ENCODE measurements around the gene CRAMP1. TPM values are rescaled to one million over a fixed set of nuclear protein-coding genes. Genes with fewer than 3 reads are reported as not detected.
A peak's percentile ranks its signal among the peaks of the same experiment; 100 is the strongest.

The CRAMP1 gene
- total RNA-seq, 2 donors from 2014 or later: 22.8 to 28.6 TPM

GRCh38 chr16:1674751-1675664, 62.8 kb downstream of the CRAMP1 start:
- no peaks in the 10 kb centered on the region for H3K9me3 ChIP-seq (ENCODE audit: control insufficient read depth, low read length, poor library complexity, severe bottlenecking)
- Mint-ChIP-seq H3K4me1 (peaks cover 20% of the 10 kb centered on the region), H3K27me3 (no peaks in the 10 kb centered on the region), H3K36me3 (ENCODE audit: low read depth) (peaks cover 5% of the 10 kb centered on the region), H3K4me3 (peak overlapping the region; percentile 31), H3K27ac (no peak overlapping the region)
- DNase-seq (no peak), ATAC-seq (no peak)

GRCh38 chr16:1676661-1677060, 64.5 kb downstream of the CRAMP1 start:
- ATAC-seq (no peak), DNase-seq (no peak)
- peaks cover 24% of the 10 kb centered on the region for H3K4me1 Mint-ChIP-seq
- peaks cover 5% of the 10 kb centered on the region for H3K36me3 Mint-ChIP-seq (ENCODE audit: low read depth)
- H3K9me3 ChIP-seq (ENCODE audit: control insufficient read depth, low read length, poor library complexity, severe bottlenecking): no peaks in the 10 kb centered on the region
- no peaks in the 10 kb centered on the region for H3K27me3 Mint-ChIP-seq
- H3K4me3 Mint-ChIP-seq: no peak overlapping the region
- peak overlapping the region; percentile 77 for H3K27ac Mint-ChIP-seq

GRCh38 chr16:1677339-1677738, 65.2 kb downstream of the CRAMP1 start:
- H3K27me3 Mint-ChIP-seq: no peaks in the 10 kb centered on the region
- ATAC-seq: no peak
- H3K27ac Mint-ChIP-seq: peak overlapping the region; percentile 77
- DNase-seq: no peak
- H3K36me3 Mint-ChIP-seq (ENCODE audit: low read depth): peaks cover 5% of the 10 kb centered on the region
- H3K9me3 ChIP-seq (ENCODE audit: control insufficient read depth, low read length, poor library complexity, severe bottlenecking): no peaks in the 10 kb centered on the region
- H3K4me1 Mint-ChIP-seq: peaks cover 24% of the 10 kb centered on the region
- peak overlapping the region; percentile 70 for H3K4me3 Mint-ChIP-seq

- peak; percentile 91 to 93 (median 92) for DNase-seq
- Mint-ChIP-seq H3K36me3 (ENCODE audit: low read depth) (peaks cover under 1% of the 10 kb centered on the region), H3K4me1 (peaks cover 24% of the 10 kb centered on the region), H3K27ac (peak within 1 kb of the TSS; percentile 87), H3K27me3 (no peaks in the 10 kb centered on the region), H3K4me3 (peak within 1 kb of the TSS; percentile 92)
- no peaks in the 10 kb centered on the region for H3K9me3 ChIP-seq (ENCODE audit: control insufficient read depth, low read length, poor library complexity, severe bottlenecking)
- ATAC-seq: peak; percentile 98
These were observed 65.9 kb downstream of the CRAMP1 start, which contains the start of gene JPT2 for GRCh38 chr16:1677942-1678499. JPT2 (plus strand) TSS chr16:1678279; CDS start chr16:1678313, 34 bp downstream.

GRCh38 chr16:1678500-1679098, 66.4 kb downstream of the CRAMP1 start:
- no peaks in the 10 kb centered on the region for H3K9me3 ChIP-seq (ENCODE audit: control insufficient read depth, low read length, poor library complexity, severe bottlenecking)
- ATAC-seq (peak; percentile 40), DNase-seq (peak; percentile 31 to 45 (median 42))
- H3K27me3 Mint-ChIP-seq: no peaks in the 10 kb centered on the region
- peak overlapping the region; percentile 92 for H3K4me3 Mint-ChIP-seq
- no peaks in the 10 kb centered on the region for H3K36me3 Mint-ChIP-seq (ENCODE audit: low read depth)
- H3K4me1 Mint-ChIP-seq: peaks cover 21% of the 10 kb centered on the region
- H3K27ac Mint-ChIP-seq: peak overlapping the region; percentile 87

GRCh38 chr16:1680361-1680760, 68.2 kb downstream of the CRAMP1 start:
- no peak for DNase-seq
- Mint-ChIP-seq H3K4me1 (peaks cover 20% of the 10 kb centered on the region), H3K27me3 (no peaks in the 10 kb centered on the region), H3K27ac (peak overlapping the region; percentile 87), H3K36me3 (ENCODE audit: low read depth) (no peaks in the 10 kb centered on the region), H3K4me3 (no peak overlapping the region)
- H3K9me3 ChIP-seq (ENCODE audit: control insufficient read depth, low read length, poor library complexity, severe bottlenecking): no peaks in the 10 kb centered on the region
- ATAC-seq: no peak

- H3K9me3 ChIP-seq (ENCODE audit: control insufficient read depth, low read length, poor library complexity, severe bottlenecking): no peaks in the 10 kb centered on the region
- no peaks in the 10 kb centered on the region for H3K27me3 Mint-ChIP-seq
- no peak overlapping the region for H3K4me3 Mint-ChIP-seq
- peaks cover 20% of the 10 kb centered on the region for H3K4me1 Mint-ChIP-seq
- H3K27ac Mint-ChIP-seq: peak overlapping the region; percentile 56
- H3K36me3 Mint-ChIP-seq (ENCODE audit: low read depth): no peaks in the 10 kb centered on the region
- no peak for ATAC-seq
- no peak for DNase-seq
These were observed 68.9 kb downstream of the CRAMP1 start for GRCh38 chr16:1681032-1681431.

GRCh38 chr16:1687427-1688316, 75.5 kb downstream of the CRAMP1 start:
- ATAC-seq: no peak
- no peak overlapping the region for H3K27ac Mint-ChIP-seq
- no peak overlapping the region for H3K4me3 Mint-ChIP-seq
- H3K36me3 Mint-ChIP-seq (ENCODE audit: low read depth): no peaks in the 10 kb centered on the region
- peaks cover 4% of the 10 kb centered on the region for H3K4me1 Mint-ChIP-seq
- no peak for DNase-seq
- no peaks in the 10 kb centered on the region for H3K27me3 Mint-ChIP-seq
- H3K9me3 ChIP-seq (ENCODE audit: control insufficient read depth, low read length, poor library complexity, severe bottlenecking): no peaks in the 10 kb centered on the region

GRCh38 chr16:1688807-1689560, 76.8 kb downstream of the CRAMP1 start:
- no peaks in the 10 kb centered on the region for H3K9me3 ChIP-seq (ENCODE audit: control insufficient read depth, low read length, poor library complexity, severe bottlenecking)
- DNase-seq (no peak), ATAC-seq (no peak)
- peaks cover 4% of the 10 kb centered on the region for H3K4me1 Mint-ChIP-seq
- H3K27ac Mint-ChIP-seq: no peak overlapping the region
- no peak overlapping the region for H3K4me3 Mint-ChIP-seq
- no peaks in the 10 kb centered on the region for H3K27me3 Mint-ChIP-seq
- H3K36me3 Mint-ChIP-seq (ENCODE audit: low read depth): no peaks in the 10 kb centered on the region

GRCh38 chr16:1689853-1690252, 77.7 kb downstream of the CRAMP1 start:
- Mint-ChIP-seq H3K4me3 (no peak overlapping the region), H3K27ac (peak overlapping the region; percentile 3), H3K27me3 (no peaks in the 10 kb centered on the region), H3K36me3 (ENCODE audit: low read depth) (no peaks in the 10 kb centered on the region), H3K4me1 (peaks cover 4% of the 10 kb centered on the region)
- H3K9me3 ChIP-seq (ENCODE audit: control insufficient read depth, low read length, poor library complexity, severe bottlenecking): no peaks in the 10 kb centered on the region
- ATAC-seq: no peak
- no peak for DNase-seq

- DNase-seq: no peak
- peaks cover 4% of the 10 kb centered on the region for H3K4me1 Mint-ChIP-seq
- no peaks in the 10 kb centered on the region for H3K27me3 Mint-ChIP-seq
- H3K27ac Mint-ChIP-seq: peak overlapping the region; percentile 3
- no peak overlapping the region for H3K4me3 Mint-ChIP-seq
- H3K36me3 Mint-ChIP-seq (ENCODE audit: low read depth): no peaks in the 10 kb centered on the region
- no peak for ATAC-seq
- no peaks in the 10 kb centered on the region for H3K9me3 ChIP-seq (ENCODE audit: control insufficient read depth, low read length, poor library complexity, severe bottlenecking)
These were observed 78.7 kb downstream of the CRAMP1 start for GRCh38 chr16:1690810-1691209.

GRCh38 chr16:1691276-1691675, 79.1 kb downstream of the CRAMP1 start:
- H3K9me3 ChIP-seq (ENCODE audit: control insufficient read depth, low read length, poor library complexity, severe bottlenecking): no peaks in the 10 kb centered on the region
- Mint-ChIP-seq H3K4me1 (peaks cover 4% of the 10 kb centered on the region), H3K27ac (no peak overlapping the region), H3K27me3 (no peaks in the 10 kb centered on the region), H3K36me3 (ENCODE audit: low read depth) (no peaks in the 10 kb centered on the region), H3K4me3 (no peak overlapping the region)
- DNase-seq: no peak
- ATAC-seq: no peak

All from T-helper 17 cell (primary cell).